Smooth muscle cell (in vitro differentiated cells): Measurements from ENCODE around the gene SLC2A2. TPM values are rescaled to one million over a fixed set of nuclear protein-coding genes. Genes with fewer than 3 reads are reported as not detected.

Experiments used
- DNase-seq: peaks from one replicate; lab custom pipeline; 2025; ENCODE audit not compliant: unreplicated experiment; lab: John Stamatoyannopoulos, UW
- H2AFZ ChIP-seq: fragments of 200-600 bp; sonication (generic); 2 replicates; pipeline ENCODE4 v1.6.0; 2016; ENCODE audit warnings: antibody characterized with exemption, low read depth, mild to moderate bottlenecking
- H3F3A ChIP-seq: fragments of 200-600 bp; sonication (generic); 2 replicates; pipeline ENCODE4 v1.6.0; 2017; ENCODE audit warnings: antibody characterized with exemption, low read depth
- H3K27ac ChIP-seq: fragments of 200-600 bp; sonication (generic); 2 replicates; pipeline ENCODE4 v1.5.1; 2016; ENCODE audit warnings: low read depth, mild to moderate bottlenecking
- H3K27me3 ChIP-seq: fragments of 200-600 bp; sonication (generic); 2 replicates; pipeline ENCODE4 v1.6.1; 2016; ENCODE audit warnings: low read depth, mild to moderate bottlenecking
- H3K36me3 ChIP-seq: fragments of 200-600 bp; sonication (generic); 2 replicates; pipeline ENCODE4 v1.5.1; 2016; ENCODE audit warnings: low read depth
- H3K4me1 ChIP-seq: fragments of 200-600 bp; sonication (generic); 2 replicates; pipeline ENCODE4 v1.5.1; 2016; ENCODE audit warnings: low read depth
- H3K4me2 ChIP-seq: fragments of 200-600 bp; sonication (generic); 2 replicates; pipeline ENCODE4 v1.6.0; 2016; ENCODE audit warnings: mild to moderate bottlenecking
- H3K4me3 ChIP-seq: fragments of 200-600 bp; sonication (generic); 2 replicates; pipeline ENCODE4 v1.5.1; 2016; ENCODE audit warnings: mild to moderate bottlenecking
- H3K79me2 ChIP-seq: fragments of 200-600 bp; sonication (generic); 2 replicates; pipeline ENCODE4 v1.6.0; 2016; ENCODE audit warnings: low read depth, mild to moderate bottlenecking
- H3K9ac ChIP-seq: fragments of 200-600 bp; sonication (generic); 2 replicates; pipeline ENCODE4 v1.6.0; 2016; ENCODE audit warnings: low read depth
- H3K9me3 ChIP-seq: fragments of 200-600 bp; sonication (generic); replicated peaks from 2 replicates; pipeline ENCODE4 v1.5.1; 2016; ENCODE audit warnings: low read depth
- H4K20me1 ChIP-seq: fragments of 200-600 bp; sonication (generic); 2 replicates; pipeline ENCODE4 v1.6.0; 2016; ENCODE audit warnings: low read depth
- WGBS: methylation state at CpG from one replicate; pipeline ENCODE4 v1.1.7; 2016; ENCODE audit warnings: low lambda C conversion rate; 5-methylcytosine and 5-hydroxymethylcytosine counted together
- polyA plus RNA-seq: library from polyadenylated mRNA; unstranded; fragments of >200 nt; fragmentation: Nextera tagmentation; extraction: Ambion mirVana; gene quantifications from 2 replicates; pipeline ENCODE4 v1.2.1, GENCODE V29; 2016
- small RNA-seq: library from RNA; depleted of rRNA; stranded (forward); fragments of <200 nt; gene quantifications from one replicate; pipeline ENCODE3, GENCODE V24; 2014
- total RNA-seq: library from RNA; depleted of rRNA; stranded (reverse); fragments of >200 nt; gene quantifications from 2 replicates; pipeline ENCODE4 v1.2.3, GENCODE V29; 2014
- TF ChIP-seq, protein P1 (sequence below): fragments of 200-600 bp; sonication (generic); IDR thresholded peaks from 2 replicates; pipeline ENCODE4 v1.5.1; 2017; ENCODE audit warnings: borderline replicate concordance, mild to moderate bottlenecking, antibody characterized with exemption; ENCODE audit not compliant: insufficient read depth, poor library complexity, severe bottlenecking

SLC2A2 gene
- total and polyA plus RNA-seq, 2 experiments from 2014 or later = not detected

DNA sequence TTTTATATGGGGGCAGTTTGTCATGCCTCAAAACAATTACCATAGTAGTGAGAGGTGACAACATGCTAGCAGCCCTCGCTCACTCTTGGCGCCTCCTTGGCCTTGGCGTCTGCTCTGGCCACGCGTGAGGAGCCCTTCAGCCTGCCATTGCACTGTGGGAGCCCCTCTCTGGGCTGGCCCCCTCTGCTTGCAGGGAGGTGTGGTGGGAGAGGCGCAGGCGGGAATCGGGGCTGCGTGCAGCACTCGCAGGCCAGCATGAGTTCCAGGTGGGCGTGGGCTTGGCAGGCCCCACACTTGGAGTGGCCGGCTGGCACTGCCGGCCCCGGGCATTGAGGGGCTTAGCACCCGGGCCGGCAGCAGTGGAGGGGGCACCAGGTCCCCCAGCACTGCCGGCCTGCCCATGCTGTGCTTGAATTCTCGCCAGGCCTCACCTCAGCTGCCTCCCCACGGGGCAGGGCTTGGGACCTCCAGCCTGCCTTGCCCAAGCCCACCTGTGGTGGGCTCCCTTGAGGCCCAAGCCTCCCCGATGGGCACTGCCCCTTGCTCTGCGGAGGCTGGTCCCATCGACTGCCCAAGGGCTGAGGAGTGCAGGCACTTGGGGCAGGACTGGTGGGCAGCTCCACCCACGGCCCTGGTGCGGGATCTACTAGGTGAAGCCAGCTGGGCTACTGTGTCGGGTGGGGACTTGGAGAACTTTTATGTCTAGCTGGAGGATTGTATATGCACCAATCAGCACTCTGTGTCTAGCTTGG, 79.3 kb downstream of the SLC2A2 start:
- Histone ChIP-seq H3F3A (no peaks in the 10 kb centered on the region), H3K9ac (no peak overlapping the region), H3K36me3 (no peaks in the 10 kb centered on the region), H3K79me2 (no peaks in the 10 kb centered on the region), H3K9me3 (no peaks in the 10 kb centered on the region), H3K27me3 (no peaks in the 10 kb centered on the region), H3K4me1 (no peaks in the 10 kb centered on the region), H3K4me2 (no peak overlapping the region), H4K20me1 (no peaks in the 10 kb centered on the region), H3K4me3 (no peak overlapping the region), H3K27ac (no peak overlapping the region), H2AFZ (no peak overlapping the region)
- 99% methylated on average over 14 of the region's 25 CpGs for WGBS
- TF ChIP-seq, protein P1, sequence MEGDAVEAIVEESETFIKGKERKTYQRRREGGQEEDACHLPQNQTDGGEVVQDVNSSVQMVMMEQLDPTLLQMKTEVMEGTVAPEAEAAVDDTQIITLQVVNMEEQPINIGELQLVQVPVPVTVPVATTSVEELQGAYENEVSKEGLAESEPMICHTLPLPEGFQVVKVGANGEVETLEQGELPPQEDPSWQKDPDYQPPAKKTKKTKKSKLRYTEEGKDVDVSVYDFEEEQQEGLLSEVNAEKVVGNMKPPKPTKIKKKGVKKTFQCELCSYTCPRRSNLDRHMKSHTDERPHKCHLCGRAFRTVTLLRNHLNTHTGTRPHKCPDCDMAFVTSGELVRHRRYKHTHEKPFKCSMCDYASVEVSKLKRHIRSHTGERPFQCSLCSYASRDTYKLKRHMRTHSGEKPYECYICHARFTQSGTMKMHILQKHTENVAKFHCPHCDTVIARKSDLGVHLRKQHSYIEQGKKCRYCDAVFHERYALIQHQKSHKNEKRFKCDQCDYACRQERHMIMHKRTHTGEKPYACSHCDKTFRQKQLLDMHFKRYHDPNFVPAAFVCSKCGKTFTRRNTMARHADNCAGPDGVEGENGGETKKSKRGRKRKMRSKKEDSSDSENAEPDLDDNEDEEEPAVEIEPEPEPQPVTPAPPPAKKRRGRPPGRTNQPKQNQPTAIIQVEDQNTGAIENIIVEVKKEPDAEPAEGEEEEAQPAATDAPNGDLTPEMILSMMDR = no peak
- no peak for DNase-seq

Small RNA genes within 50 kb of the gene (small RNA-seq; reads per million reads assigned to genes)
- not detected for gene RNU1-70P

Other genes with a start within 250 kb of the SLC2A2 start
- gene RPL22L1, start 156.5 kb downstream of the SLC2A2 start, total RNA-seq = 99.0 and 118 TPM in 2 replicates
- gene RPL22L1, start 156.5 kb downstream of the SLC2A2 start, polyA plus RNA-seq = 15.6 and 22.3 TPM in 2 replicates
- gene EIF5A2, start 118.1 kb downstream of the SLC2A2 start, total RNA-seq = 5.8 and 11.3 TPM in 2 replicates
- gene EIF5A2, start 118.1 kb downstream of the SLC2A2 start, polyA plus RNA-seq = 6.8 and 10.3 TPM in 2 replicates